Medulla oblongata (tissue), 1 donor: Measurements from ENCODE around the gene UPK3B.
"Not testable (repeated sequence)": the region's sequence is repeated elsewhere in the genome, so short reads cannot be mapped to it uniquely, and the experiment has no call there.

Experiments
- DNase-seq: peaks from one replicate; pipeline ENCODE4 v3.0.0-alpha.2; 2015; ENCODE audit errors: extremely low spot score

UPK3B gene

DNA sequence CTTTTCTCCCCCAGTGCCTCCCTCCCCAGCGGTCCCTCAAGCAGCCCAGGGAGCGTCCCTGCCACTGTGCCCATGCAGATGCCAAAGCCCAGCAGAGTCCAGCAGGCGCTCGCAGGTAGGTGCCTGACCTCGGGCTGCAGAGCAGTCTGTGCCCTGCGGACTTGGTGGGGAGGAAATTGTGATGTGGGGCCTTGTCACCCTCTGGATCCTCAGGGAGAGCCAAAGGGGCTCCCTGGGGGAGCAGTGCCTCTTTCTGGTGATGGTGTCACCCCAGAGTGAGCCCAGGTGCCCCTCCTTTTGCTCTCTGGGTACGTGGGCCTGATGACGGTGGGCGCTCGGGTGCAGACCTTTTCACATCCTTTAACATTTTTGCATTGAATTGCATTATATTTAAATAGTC is 18.2 kb upstream of the UPK3B start:
- not testable (repeated sequence) for DNase-seq

GRCh38 chr7:76495717-76496116 is 14.6 kb upstream of the UPK3B start:
- DNase-seq = not testable (repeated sequence)

DNA sequence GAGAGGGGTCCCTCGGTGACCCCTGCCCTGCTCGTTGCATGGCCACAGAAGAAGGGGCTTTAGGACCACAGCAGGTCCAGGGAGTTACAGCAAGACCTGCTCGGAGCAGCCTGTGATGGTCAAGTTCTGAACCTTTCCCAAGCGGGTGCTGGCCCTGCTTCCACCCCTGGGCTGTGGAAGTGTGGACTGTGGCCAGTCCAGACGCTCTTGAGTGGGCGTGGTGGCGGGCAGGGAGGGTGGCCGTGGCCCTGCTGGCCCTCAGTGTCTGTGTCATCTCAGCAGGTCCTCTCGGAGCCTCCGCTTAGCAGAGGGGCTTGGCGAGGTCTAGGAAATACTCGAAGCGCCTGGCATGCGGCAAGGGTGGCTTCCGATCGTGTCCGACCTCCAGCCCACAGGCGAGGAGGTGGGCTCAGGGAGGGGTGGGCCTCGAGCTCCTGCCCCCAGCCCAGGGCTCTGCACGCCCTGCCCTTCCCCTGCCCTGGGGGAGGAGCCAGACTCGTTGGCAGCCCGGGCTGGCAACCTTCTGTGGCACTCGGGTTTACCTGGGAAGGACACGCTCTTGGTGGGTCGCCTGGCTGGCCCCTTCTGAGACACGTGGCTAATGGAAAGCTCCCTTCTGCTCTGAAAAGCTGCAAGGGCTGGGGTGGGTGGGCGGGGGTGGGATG is 12.3 kb upstream of the UPK3B start:
- DNase-seq = not testable (repeated sequence)

GRCh38 chr7:76498583-76499200 is 11.7 kb upstream of the UPK3B start:
- not testable (repeated sequence) for DNase-seq

GRCh38 chr7:76499201-76499923 is 11.0 kb upstream of the UPK3B start:
- not testable (repeated sequence) for DNase-seq

DNA sequence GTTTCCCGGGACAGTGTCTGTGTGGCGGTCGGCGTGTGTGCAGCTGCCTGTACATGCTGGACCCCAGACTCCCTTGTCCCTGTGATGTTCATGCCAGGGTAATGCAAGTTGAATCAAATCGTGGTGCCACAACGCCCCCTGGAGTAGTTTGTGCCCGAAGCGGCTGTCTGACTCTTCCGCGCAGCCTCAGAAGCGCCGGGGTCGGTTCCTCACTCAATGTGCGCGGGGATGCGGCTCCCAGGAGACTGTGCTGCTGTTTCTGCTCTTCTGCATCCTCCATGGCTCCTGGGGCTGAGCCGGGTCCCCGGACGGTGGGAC is 10.5 kb upstream of the UPK3B start:
- not testable (repeated sequence) for DNase-seq

DNA sequence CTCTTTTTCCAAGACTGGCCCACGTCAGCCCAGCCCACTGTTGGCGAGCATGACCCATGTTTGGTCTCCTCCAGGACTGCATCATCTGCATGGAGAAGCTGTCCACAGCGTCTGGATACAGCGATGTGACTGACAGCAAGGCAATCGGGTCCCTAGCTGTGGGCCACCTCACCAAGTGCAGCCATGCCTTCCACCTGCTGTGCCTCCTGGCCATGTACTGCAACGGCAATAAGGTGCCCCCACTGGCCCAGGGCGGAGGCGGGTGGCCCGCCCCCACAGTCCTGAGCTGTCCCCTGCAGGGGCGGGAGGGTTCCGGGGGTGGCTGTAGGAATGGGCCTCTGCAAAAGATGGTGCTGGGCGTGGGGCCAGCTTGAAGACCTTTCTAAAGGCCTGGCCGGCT is 8.1 kb upstream of the UPK3B start:
- not testable (repeated sequence) for DNase-seq

DNA sequence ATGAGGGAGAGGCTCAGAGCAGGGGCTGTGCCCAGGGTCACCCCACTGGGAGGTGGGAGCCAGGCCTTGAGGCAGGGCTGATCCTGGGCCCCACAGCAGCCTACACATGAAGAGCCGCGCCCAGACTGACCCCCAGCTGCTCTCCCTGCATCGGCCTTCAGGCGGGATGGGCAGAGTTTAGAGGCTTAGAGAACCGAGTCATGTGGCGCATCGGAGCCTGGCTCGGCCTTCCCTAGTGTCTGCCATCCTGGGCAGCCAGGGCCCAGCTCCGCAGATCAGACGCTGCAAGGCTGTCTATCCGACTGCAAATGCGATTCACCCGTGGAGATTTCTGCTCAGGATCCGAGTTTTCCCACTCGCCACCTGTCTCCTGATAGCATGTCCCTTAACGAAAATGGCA is 7.5 kb upstream of the UPK3B start:
- not testable (repeated sequence) for DNase-seq

DNA sequence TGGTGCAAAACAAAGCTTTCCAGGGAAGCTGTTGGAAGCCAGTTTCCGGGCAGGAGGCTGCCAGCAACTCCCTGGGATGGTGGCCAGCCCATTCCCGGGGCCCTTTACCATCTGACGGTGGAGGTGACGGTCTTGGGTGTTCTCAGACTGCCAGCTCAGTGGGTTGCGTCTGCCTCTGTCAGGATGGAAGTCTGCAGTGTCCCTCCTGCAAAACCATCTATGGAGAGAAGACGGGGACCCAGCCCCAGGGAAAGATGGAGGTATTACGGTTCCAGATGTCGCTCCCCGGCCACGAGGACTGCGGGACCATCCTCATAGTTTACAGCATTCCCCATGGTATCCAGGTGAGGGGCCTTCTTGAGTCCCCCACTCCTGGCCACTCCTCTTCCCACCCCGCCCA is 7.1 kb upstream of the UPK3B start:
- not testable (repeated sequence) for DNase-seq

- not testable (repeated sequence) for DNase-seq
Measured at GRCh38 chr7:76504351-76505167, 5.8 kb upstream of the UPK3B start.

DNA sequence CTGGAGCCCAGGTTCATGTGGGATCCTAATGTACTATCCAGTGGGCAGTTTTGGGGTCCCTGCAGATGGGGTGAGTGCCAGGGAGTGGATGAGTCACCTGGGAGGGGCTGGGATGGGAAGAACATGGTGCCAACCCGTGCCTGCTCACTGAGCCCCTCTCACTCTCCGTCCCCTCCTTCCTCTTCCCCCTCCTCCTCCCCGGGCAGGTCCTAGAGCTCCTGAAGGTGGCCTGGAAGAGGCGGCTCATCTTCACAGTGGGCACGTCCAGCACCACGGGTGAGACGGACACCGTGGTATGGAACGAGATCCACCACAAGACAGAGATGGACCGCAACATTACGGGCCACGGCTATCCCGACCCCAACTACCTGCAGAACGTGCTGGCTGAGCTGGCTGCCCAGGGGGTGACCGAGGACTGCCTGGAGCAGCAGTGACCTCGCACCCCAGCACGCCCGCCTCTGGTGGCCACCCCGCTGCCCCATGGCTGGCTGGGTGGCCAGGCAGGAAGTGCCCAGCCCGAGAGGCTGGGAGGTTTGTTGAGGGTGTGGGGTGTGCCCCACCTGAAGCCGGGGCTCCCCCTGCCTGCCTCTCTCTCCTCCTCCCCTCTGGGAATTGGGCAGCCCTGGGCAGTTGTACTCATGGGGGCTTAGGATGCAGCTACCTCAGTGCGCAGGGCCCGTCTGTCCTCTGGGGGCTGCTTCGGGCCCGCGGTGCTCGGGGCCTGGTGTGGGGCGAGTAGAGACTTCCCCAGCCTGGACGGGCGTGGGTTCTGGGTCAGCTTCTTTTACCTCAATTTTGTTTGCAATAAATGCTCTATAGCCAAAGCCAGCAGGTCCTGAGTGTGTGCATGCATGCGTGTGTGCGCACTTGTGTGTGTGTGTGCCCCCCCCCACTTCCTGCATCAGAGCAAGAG is 4.9 kb upstream of the UPK3B start:
- DNase-seq = no peak

DNA sequence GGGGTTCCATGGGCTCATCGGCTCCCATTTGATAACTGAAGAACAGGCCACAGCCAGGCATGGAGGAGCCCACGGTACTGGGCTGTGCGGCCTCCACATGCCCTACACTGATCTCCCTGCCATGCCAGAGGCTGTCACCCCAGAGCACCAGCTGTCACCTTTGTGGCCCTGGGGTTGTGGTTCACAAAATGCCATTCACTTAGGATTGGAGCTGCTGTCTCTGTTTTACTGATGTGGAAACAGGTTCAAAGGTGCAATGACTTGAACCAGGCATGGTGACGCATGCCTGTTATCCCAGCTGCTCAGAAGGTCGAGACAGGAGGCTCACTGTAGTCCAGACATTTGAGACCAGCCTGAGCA is 4.3 kb upstream of the UPK3B start:
- DNase-seq = no peak

DNA sequence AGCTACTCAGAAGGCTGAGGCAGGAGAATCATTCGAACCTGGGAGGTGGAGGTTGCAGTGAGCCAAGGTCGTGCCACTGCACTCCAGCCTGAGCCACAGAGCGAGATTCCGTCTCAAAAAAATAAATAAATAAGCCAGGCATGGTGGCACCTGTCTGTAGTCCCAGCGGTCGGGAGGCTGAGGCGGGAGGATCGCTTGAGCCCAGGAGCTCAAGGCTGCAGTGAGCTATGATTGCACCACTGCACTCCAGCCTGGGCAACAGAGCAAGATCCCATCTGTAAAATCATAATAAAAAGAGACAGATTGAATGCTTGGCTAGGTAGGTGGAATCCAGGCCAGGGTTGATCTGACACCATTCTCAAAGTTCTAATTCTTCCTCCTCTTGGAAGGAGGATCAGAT is 3.7 kb upstream of the UPK3B start:
- not testable (repeated sequence) for DNase-seq

DNA sequence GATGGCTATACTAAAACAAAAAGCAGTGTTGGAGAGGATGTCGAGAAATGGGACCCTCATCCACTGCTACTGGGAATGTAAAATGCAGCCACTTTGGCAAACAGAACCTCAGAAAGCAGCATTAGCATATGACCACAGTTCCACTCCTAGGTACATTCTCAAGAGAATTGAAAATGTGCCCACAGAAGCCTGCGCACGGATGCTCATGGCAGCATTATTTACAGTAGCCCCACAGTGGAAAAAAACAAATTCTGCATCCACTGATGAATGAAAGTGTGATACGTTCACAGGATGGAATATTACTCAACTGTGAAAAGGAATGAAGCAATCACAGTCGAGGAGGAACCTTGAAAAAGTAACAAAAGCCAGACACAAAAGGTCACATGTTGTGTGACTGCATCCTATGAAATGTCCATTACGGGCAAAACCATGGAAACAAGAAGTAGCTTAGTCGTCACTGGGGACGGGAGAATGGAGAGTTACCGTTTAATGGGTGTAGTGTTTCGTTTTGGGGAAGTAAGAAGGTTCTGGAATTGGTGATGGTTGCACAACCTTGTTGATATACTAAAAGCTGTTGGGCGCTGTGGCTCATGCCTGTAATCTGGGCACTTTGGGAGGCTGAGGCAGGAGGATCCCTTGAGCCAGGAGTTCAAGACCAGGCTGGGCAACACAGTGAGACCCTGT is 2.5 kb upstream of the UPK3B start:
- no peak for DNase-seq

- DNase-seq = not testable (repeated sequence)
Measured at GRCh38 chr7:76511200-76511910, 1.0 kb downstream of the UPK3B start.

GRCh38 chr7:76511911-76512885 is 1.8 kb downstream of the UPK3B start:
- DNase-seq = not testable (repeated sequence)

GRCh38 chr7:76512941-76513816 is 2.8 kb downstream of the UPK3B start:
- DNase-seq = no peak
